Mesenchymal stem cell (in vitro differentiated cells and primary cell): Measurements from ENCODE around the gene CLTA.

Experiments
- DNase-seq: peaks from one replicate; pipeline ENCODE4 v3.0.0-alpha.2; 2013
- H2AFZ ChIP-seq: one replicate; pipeline ENCODE4 v1.6.1; 2013; ENCODE audit warnings: low read depth, mild to moderate bottlenecking, control low read depth, inconsistent platforms, low read length, moderate library complexity
- H2AK5ac ChIP-seq: 2 replicates; pipeline ENCODE4 v1.6.1; 2013; ENCODE audit warnings: low read length, moderate library complexity, mild to moderate bottlenecking, inconsistent platforms; ENCODE audit not compliant: severe bottlenecking
- H2BK120ac ChIP-seq: one replicate; pipeline ENCODE4 v1.6.1; 2013; ENCODE audit warnings: low read depth, mild to moderate bottlenecking, inconsistent platforms, low read length, moderate library complexity
- H2BK12ac ChIP-seq, 2 experiments: one replicate each; pipeline ENCODE4 v1.6.1; 2013; ENCODE audit warnings: inconsistent platforms in 2 of 2, low read length in 2 of 2, mild to moderate bottlenecking in 2 of 2, moderate library complexity in 2 of 2, control low read depth in 1 of 2
- H2BK15ac ChIP-seq: one replicate; pipeline ENCODE4 v1.6.1; 2013; ENCODE audit warnings: mild to moderate bottlenecking, low read depth, inconsistent platforms; ENCODE audit not compliant: poor library complexity, severe bottlenecking
- H2BK5ac ChIP-seq: 2 replicates; pipeline ENCODE4 v1.6.1; 2013; ENCODE audit warnings: low read depth, mild to moderate bottlenecking, low read length, control low read depth, inconsistent platforms; ENCODE audit not compliant: poor library complexity, severe bottlenecking
- H3K14ac ChIP-seq, 2 experiments: one replicate each; pipeline ENCODE4 v1.6.1; 2013; ENCODE audit warnings: inconsistent platforms in 2 of 2, low read length in 2 of 2, control low read depth in 1 of 2, mild to moderate bottlenecking in 1 of 2, moderate library complexity in 1 of 2
- H3K18ac ChIP-seq, 2 experiments: one replicate each; pipeline ENCODE4 v1.6.1; 2013; ENCODE audit warnings: inconsistent platforms in 2 of 2, low read length in 2 of 2, control low read depth in 1 of 2, low read depth in 1 of 2, mild to moderate bottlenecking in 1 of 2
- H3K23ac ChIP-seq, 2 experiments: one replicate each; pipeline ENCODE4 v1.6.1; 2013; ENCODE audit warnings: inconsistent platforms in 2 of 2, low read length in 2 of 2, mild to moderate bottlenecking in 2 of 2, moderate library complexity in 2 of 2, control low read depth in 1 of 2
- H3K27ac ChIP-seq: 2 replicates; pipeline ENCODE4 v1.5.1; 2013; ENCODE audit warnings: mild to moderate bottlenecking, moderate library complexity, low read length, control low read depth, inconsistent platforms; ENCODE audit not compliant: poor library complexity, severe bottlenecking
- H3K27me3 ChIP-seq, 2 experiments: 2 replicates each; pipeline versions ENCODE4 v1.6.1 to v1.7.0; 2013; ENCODE audit warnings: low read length in 2 of 2, mild to moderate bottlenecking in 2 of 2, moderate library complexity in 2 of 2, control low read depth in 1 of 2, inconsistent platforms in 1 of 2; ENCODE audit not compliant: control insufficient read depth in 1 of 2, insufficient read depth in 1 of 2
- H3K36me3 ChIP-seq, 2 experiments: 2 replicates each; pipeline versions ENCODE4 v1.6.1 to v1.7.0; 2013; ENCODE audit warnings: low read length in 2 of 2, control low read depth in 1 of 2, inconsistent platforms in 1 of 2, low read depth in 1 of 2, mild to moderate bottlenecking in 1 of 2; ENCODE audit not compliant: insufficient read depth in 2 of 2, control insufficient read depth in 1 of 2
- H3K4ac ChIP-seq, 2 experiments: one replicate each; pipeline ENCODE4 v1.6.1; 2013; ENCODE audit warnings: inconsistent platforms in 2 of 2, low read length in 2 of 2, mild to moderate bottlenecking in 2 of 2, moderate library complexity in 2 of 2, control low read depth in 1 of 2, low read depth in 1 of 2
- H3K4me1 ChIP-seq: 2 replicates; pipeline ENCODE4 v1.6.1; 2013; ENCODE audit warnings: low read depth, low read length, control low read depth; ENCODE audit not compliant: control insufficient read depth, insufficient read depth
- H3K4me2 ChIP-seq: 2 replicates; pipeline ENCODE4 v1.6.1; 2013; ENCODE audit warnings: low read length, mild to moderate bottlenecking, inconsistent platforms; ENCODE audit not compliant: poor library complexity, severe bottlenecking
- H3K4me3 ChIP-seq, 2 experiments: 2 replicates each; pipeline versions ENCODE4 v1.5.1 to v1.7.0; 2013; ENCODE audit warnings: low read length in 2 of 2, mild to moderate bottlenecking in 2 of 2, control low read depth in 1 of 2, low read depth in 1 of 2; ENCODE audit not compliant: insufficient read depth in 1 of 2
- H3K79me1 ChIP-seq: replicated peaks from 2 replicates; pipeline ENCODE4 v1.6.1; 2013; ENCODE audit warnings: mild to moderate bottlenecking, control low read depth, low read length, inconsistent platforms; ENCODE audit not compliant: poor library complexity, severe bottlenecking
- H3K9ac ChIP-seq: 2 replicates; pipeline ENCODE4 v1.7.0; 2013; ENCODE audit warnings: mild to moderate bottlenecking, low read length, moderate library complexity
- H3K9me3 ChIP-seq: 2 replicates; pipeline ENCODE4 v1.7.0; 2013; ENCODE audit warnings: mild to moderate bottlenecking, low read length; ENCODE audit not compliant: control insufficient read depth
- H4K8ac ChIP-seq: one replicate; pipeline ENCODE4 v1.6.1; 2013; ENCODE audit warnings: inconsistent platforms, mild to moderate bottlenecking, low read length, moderate library complexity
- H4K91ac ChIP-seq: one replicate; pipeline ENCODE4 v1.6.1; 2013; ENCODE audit warnings: mild to moderate bottlenecking, low read length, inconsistent platforms
- WGBS: methylation state at CpG from one replicate; pipeline ENCODE4 v1.1.7; 2013; ENCODE audit warnings: mixed read lengths; 5-methylcytosine and 5-hydroxymethylcytosine counted together

Gene CLTA

DNA sequence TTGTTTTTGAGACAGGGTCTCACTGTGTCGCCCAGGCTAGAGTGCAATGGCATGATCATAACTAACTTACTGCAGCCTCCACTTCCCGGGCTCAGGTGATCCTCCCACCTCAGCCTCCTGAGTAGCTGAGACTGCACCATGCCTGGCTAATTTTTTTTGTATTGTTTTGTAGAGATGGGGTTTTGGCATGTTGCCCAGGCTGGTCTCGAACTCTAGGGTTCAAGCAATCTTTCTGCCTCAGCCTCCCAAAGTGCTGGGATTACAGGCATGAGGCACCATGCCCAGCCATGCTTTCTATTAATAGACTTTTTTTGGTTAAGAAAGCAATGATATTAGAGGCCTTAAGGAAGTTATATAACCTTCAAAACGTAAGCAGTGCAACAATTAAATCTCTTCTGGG lies 23.3 kb downstream of the CLTA start:
- H2BK12ac ChIP-seq = no peak overlapping the region
- H3K27me3 ChIP-seq = no peaks in the 10 kb centered on the region
- H3K4me2 ChIP-seq = no peak overlapping the region
- no peak overlapping the region for H3K18ac ChIP-seq
- no peak overlapping the region for H3K4ac ChIP-seq
- WGBS = 100% methylated on average over 3 of the region's 4 CpGs
- H3K27ac ChIP-seq = no peak overlapping the region
- no peak for DNase-seq
- no peak overlapping the region for H2AK5ac ChIP-seq
- H2AFZ ChIP-seq = no peak overlapping the region
- no peak overlapping the region for H2BK15ac ChIP-seq
- H3K4me3 ChIP-seq = no peak overlapping the region
- H4K8ac ChIP-seq = no peak overlapping the region
- peak overlapping the region; percentile 4 for H3K9ac ChIP-seq
- peaks cover 10% of the 10 kb centered on the region for H3K4me1 ChIP-seq
- H3K23ac ChIP-seq = no peak overlapping the region
- no peak overlapping the region for H4K91ac ChIP-seq
- no peaks in the 10 kb centered on the region for H3K9me3 ChIP-seq
- no peak overlapping the region for H2BK120ac ChIP-seq
- H3K14ac ChIP-seq = no peak overlapping the region
- H2BK5ac ChIP-seq = no peak overlapping the region
- peaks cover 54 to 90% of the 10 kb centered on the region in 2 experiments for H3K36me3 ChIP-seq
- peaks cover 19% of the 10 kb centered on the region for H3K79me1 ChIP-seq

- no peak overlapping the region for H2BK5ac ChIP-seq
- H2BK15ac ChIP-seq = no peak overlapping the region
- H3K23ac ChIP-seq = no peak overlapping the region
- H3K18ac ChIP-seq = no peak overlapping the region
- H4K8ac ChIP-seq = no peak overlapping the region
- H2AFZ ChIP-seq = no peak overlapping the region
- no peaks in the 10 kb centered on the region for H3K27me3 ChIP-seq
- H2BK120ac ChIP-seq = no peak overlapping the region
- peak; percentile 61 for DNase-seq
- no peak overlapping the region for H2AK5ac ChIP-seq
- H3K4ac ChIP-seq = no peak overlapping the region
- peaks cover 19% of the 10 kb centered on the region for H3K79me1 ChIP-seq
- H3K4me3 ChIP-seq = no peak overlapping the region
- H2BK12ac ChIP-seq = no peak overlapping the region
- H3K4me2 ChIP-seq = no peak overlapping the region
- H3K4me1 ChIP-seq = peaks cover 12% of the 10 kb centered on the region
- peaks cover 53 to 90% of the 10 kb centered on the region in 2 experiments for H3K36me3 ChIP-seq
- no peak overlapping the region for H3K14ac ChIP-seq
- no peak overlapping the region for H4K91ac ChIP-seq
- no peaks in the 10 kb centered on the region for H3K9me3 ChIP-seq
- H3K27ac ChIP-seq = peak overlapping the region; percentile 33
- peak overlapping the region; percentile 4 for H3K9ac ChIP-seq
Measured at GRCh38 chr9:36214571-36214970, 23.9 kb downstream of the CLTA start.

- Histone ChIP-seq H2BK120ac (no peak overlapping the region), H3K9me3 (peaks cover 1% of the 10 kb centered on the region), H3K36me3 (peaks cover 50 to 88% of the 10 kb centered on the region in 2 experiments), H3K9ac (peak overlapping the region; percentile 18), H3K23ac (no peak overlapping the region), H3K4ac (no peak overlapping the region), H2BK5ac (no peak overlapping the region), H3K27me3 (no peaks in the 10 kb centered on the region), H2BK15ac (no peak overlapping the region), H2BK12ac (peak overlapping the region in 1 of 2 experiments; percentile 64), H3K79me1 (peaks cover 23% of the 10 kb centered on the region), H4K91ac (no peak overlapping the region), H2AK5ac (no peak overlapping the region), H3K4me1 (peaks cover 16% of the 10 kb centered on the region), H2AFZ (no peak overlapping the region), H3K4me2 (no peak overlapping the region), H4K8ac (no peak overlapping the region), H3K18ac (no peak overlapping the region), H3K14ac (no peak overlapping the region), H3K4me3 (no peak overlapping the region), H3K27ac (no peak overlapping the region)
- WGBS = 92% methylated on average over 12 of the region's 13 CpGs
- DNase-seq = no peak
Measured at GRCh38 chr9:36217256-36217968, 26.7 kb downstream of the CLTA start.

- no peak overlapping the region for H2BK120ac ChIP-seq
- H3K9ac ChIP-seq = peak overlapping the region; percentile 6
- H3K79me1 ChIP-seq = peaks cover 29% of the 10 kb centered on the region
- peak overlapping the region; percentile 61 for H3K27ac ChIP-seq
- DNase-seq = no peak
- H3K27me3 ChIP-seq = no peaks in the 10 kb centered on the region
- H3K9me3 ChIP-seq = peaks cover 6% of the 10 kb centered on the region
- H4K91ac ChIP-seq = no peak overlapping the region
- no peak overlapping the region for H3K18ac ChIP-seq
- no peak overlapping the region for H4K8ac ChIP-seq
- no peak overlapping the region for H2BK5ac ChIP-seq
- H3K23ac ChIP-seq = no peak overlapping the region
- peaks cover 53 to 88% of the 10 kb centered on the region in 2 experiments for H3K36me3 ChIP-seq
- peaks cover 16% of the 10 kb centered on the region for H3K4me1 ChIP-seq
- H3K4me3 ChIP-seq = no peak overlapping the region
- no peak overlapping the region for H2AK5ac ChIP-seq
- H3K4ac ChIP-seq = no peak overlapping the region
- no peak overlapping the region for H2AFZ ChIP-seq
- no peak overlapping the region for H2BK12ac ChIP-seq
- H2BK15ac ChIP-seq = no peak overlapping the region
- WGBS = 97% methylated on average over 5 of the region's 5 CpGs
- no peak overlapping the region for H3K14ac ChIP-seq
- no peak overlapping the region for H3K4me2 ChIP-seq
Measured at GRCh38 chr9:36218011-36218410, 27.3 kb downstream of the CLTA start.
